Measurements from ENCODE around the gene GPT2. TPM values are rescaled to one million over a fixed set of nuclear protein-coding genes. Genes with fewer than 3 reads are reported as not detected.

The GPT2 gene, protein sequence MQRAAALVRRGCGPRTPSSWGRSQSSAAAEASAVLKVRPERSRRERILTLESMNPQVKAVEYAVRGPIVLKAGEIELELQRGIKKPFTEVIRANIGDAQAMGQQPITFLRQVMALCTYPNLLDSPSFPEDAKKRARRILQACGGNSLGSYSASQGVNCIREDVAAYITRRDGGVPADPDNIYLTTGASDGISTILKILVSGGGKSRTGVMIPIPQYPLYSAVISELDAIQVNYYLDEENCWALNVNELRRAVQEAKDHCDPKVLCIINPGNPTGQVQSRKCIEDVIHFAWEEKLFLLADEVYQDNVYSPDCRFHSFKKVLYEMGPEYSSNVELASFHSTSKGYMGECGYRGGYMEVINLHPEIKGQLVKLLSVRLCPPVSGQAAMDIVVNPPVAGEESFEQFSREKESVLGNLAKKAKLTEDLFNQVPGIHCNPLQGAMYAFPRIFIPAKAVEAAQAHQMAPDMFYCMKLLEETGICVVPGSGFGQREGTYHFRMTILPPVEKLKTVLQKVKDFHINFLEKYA
- total RNA-seq (2022; extraction: Qiagen RNA extraction; ENCODE audit: low read depth): 8.2 to 12.7 TPM (median 11.4 TPM) in 5 replicates

DNA sequence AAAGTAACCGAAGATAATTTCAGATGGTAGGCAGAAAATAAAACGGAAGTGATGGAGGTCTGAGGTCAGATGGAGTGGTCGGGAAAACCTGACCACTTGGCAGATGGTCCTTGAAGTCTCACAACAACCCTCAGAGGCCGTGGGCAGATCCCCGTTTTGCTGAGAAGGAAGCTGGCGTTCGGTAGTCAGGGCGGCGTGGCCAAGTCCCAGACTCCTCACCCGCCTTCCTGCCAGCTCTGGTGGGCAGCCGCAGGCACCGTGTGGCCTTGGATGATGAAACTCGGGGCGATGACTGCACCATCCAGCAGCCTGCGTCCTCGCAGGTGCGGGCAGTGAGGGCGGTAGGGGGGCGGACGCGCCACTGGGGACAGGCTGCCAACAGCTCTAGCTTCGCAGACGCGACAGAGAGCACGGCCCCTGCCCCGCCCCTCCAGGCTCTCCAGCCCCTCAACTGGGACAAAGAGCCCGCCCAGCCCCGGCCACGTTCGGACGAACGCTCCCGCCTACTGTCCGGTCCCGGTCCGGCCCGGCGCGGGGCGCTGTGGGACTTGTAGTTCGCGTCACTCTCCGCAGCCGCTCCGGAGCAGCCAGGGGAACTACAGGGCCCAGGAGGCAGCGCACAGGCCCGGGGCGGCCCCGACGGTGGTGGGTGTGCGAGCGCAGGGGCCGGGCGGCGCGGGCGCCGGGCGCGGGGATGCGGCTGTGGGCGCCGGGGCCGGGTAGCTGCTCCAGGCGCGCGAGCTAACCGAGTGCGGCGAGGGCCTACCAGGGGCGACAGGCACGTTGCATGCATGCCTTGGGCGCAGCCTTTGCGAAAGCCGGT is at the start of gene GPT2:
Gene GPT2 (plus strand): TSS at position 673 of the 823 bp plus-strand sequence. CDS start 354 bp downstream, outside the sequence.

DNA sequence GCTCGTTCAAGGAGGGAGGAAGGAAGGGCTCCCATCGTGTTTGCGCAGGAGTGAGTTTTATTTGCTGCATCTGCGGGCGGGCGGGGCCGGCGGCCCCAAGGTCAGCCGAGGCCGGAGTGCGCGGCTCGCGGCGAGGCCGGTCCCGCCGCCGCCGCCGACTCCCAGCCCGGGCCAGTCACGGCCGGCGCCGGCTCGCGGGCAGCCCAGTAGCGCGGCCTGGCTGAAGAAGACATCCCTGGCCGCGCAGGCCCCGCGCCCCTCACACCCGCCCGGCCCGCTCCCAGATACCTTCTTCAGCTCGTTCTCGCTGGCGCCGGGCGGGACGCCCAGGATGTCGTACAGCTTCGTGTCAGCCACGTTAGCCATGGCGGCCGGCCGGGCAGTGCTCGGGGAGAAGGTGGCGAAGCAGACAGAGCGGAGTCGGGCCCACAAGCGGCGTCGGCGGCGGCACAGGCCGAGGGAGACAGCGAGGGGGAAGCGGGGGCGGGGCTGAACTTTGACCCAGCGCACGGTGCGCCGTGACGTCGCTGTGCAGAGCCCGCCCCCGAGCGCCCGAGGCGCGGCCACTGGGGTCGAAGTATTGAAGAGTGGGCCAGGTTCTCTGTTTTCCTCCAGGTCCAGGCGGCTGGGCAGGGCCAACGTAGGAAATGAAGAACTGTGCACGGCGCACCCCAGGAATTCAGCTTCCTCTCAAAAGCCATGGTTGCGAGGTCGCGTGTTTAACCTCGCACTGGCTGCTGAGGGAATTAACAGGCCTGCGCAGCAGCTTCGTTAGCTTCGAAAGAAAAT is 89.2 kb downstream of the GPT2 start, which contains the start of gene DNAJA2:
Gene DNAJA2 (minus strand): TSS at position 468 of the 789 bp plus-strand sequence. CDS start 102 bp downstream, at position 366.

Other genes starting within 250 kb of the GPT2 start
- gene VPS35, start 195.2 kb upstream of the GPT2 start, total RNA-seq (2022; extraction: Qiagen RNA extraction; ENCODE audit: low read depth): 73.9 to 93.6 TPM (median 77.5 TPM) in 5 replicates
- gene ORC6, start 194.7 kb upstream of the GPT2 start, total RNA-seq (2022; extraction: Qiagen RNA extraction; ENCODE audit: low read depth): 43.1 to 48.0 TPM (median 44.3 TPM) in 5 replicates
- gene MYLK3, start 136.0 kb upstream of the GPT2 start, total RNA-seq (2022; extraction: Qiagen RNA extraction; ENCODE audit: low read depth): 0.02 to 0.15 TPM (median 0.09 TPM) in 4 of 5 replicates, not detected in the other
- 5.7 to 7.9 TPM (median 6.6 TPM) in 5 replicates for gene C16orf87, start 53.2 kb upstream of the GPT2 start, total RNA-seq (2022; extraction: Qiagen RNA extraction; ENCODE audit: low read depth)
- 69.8 to 76.1 TPM (median 74.8 TPM) in 5 replicates for gene DNAJA2, start 89.3 kb downstream of the GPT2 start, total RNA-seq (2022; extraction: Qiagen RNA extraction; ENCODE audit: low read depth)